Parathyroid adenoma (tissue), 2 donors: Measurements from ENCODE around the gene SLC35F3.
"Not testable (repeated sequence)": the region's sequence is repeated elsewhere in the genome, so short reads cannot be mapped to it uniquely, and the experiment has no call there.

Experiments used
- H2AFZ ChIP-seq: fragments of 300-600 bp; sonication (generic); one replicate; pipeline ENCODE4 v1.7.0; 2017; ENCODE audit warnings: antibody characterized with exemption, mild to moderate bottlenecking
- H3K27ac ChIP-seq: fragments of 300-600 bp; sonication (generic); one replicate; pipeline ENCODE4 v1.7.0; 2017
- H3K27me3 ChIP-seq: fragments of 300-600 bp; sonication (generic); one replicate; pipeline ENCODE4 v1.7.0; 2017; ENCODE audit warnings: low read length; ENCODE audit not compliant: control insufficient read depth, insufficient read depth
- H3K36me3 ChIP-seq: fragments of 300-600 bp; sonication (generic); one replicate; pipeline ENCODE4 v1.7.0; 2017; ENCODE audit warnings: low read length; ENCODE audit not compliant: control insufficient read depth, insufficient read depth
- H3K4me1 ChIP-seq: fragments of 300-600 bp; sonication (generic); one replicate; pipeline ENCODE4 v1.7.0; 2017; ENCODE audit warnings: control low read depth
- H3K4me2 ChIP-seq: fragments of 300-600 bp; sonication (generic); one replicate; pipeline ENCODE4 v1.7.0; 2017; ENCODE audit warnings: low read length
- H3K4me3 ChIP-seq: fragments of 300-600 bp; sonication (generic); one replicate; pipeline ENCODE4 v1.7.0; 2017; ENCODE audit warnings: low read depth, low read length
- H3K79me2 ChIP-seq: fragments of 300-600 bp; sonication (generic); one replicate; pipeline ENCODE4 v1.7.0; 2017; ENCODE audit warnings: control low read depth
- H3K9ac ChIP-seq: fragments of 300-600 bp; sonication (generic); one replicate; pipeline ENCODE4 v1.7.0; 2017; ENCODE audit warnings: mild to moderate bottlenecking
- H3K9me3 ChIP-seq: fragments of 300-600 bp; sonication (generic); one replicate; pipeline ENCODE4 v1.7.0; 2017; ENCODE audit warnings: low read length; ENCODE audit not compliant: control insufficient read depth
- CTCF ChIP-seq: fragments of 300-600 bp; sonication (generic); IDR thresholded peaks from one replicate; pipeline ENCODE4 v1.7.0; 2017; ENCODE audit warnings: antibody characterized with exemption, mild to moderate bottlenecking
- donor health status: primary hyperparathyroidism.

SLC35F3 gene

DNA sequence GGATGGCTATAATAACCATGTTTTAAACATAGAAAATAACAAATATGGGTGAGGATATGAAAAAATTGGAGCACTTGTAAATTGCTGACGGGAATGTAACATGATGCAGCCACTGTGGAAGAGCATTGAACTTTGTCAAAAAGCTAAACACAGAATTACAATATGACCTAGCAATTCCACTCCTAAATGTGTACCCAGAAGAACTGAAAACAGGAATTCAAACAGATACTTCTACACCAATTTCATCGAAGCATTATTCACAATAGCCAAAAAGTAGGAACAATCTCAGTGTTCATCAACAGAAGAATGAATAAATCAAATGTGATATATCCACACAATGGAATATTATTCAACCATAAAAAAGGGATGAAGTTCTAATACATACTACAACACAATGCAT is 436.1 kb downstream of the SLC35F3 start:
- Histone ChIP-seq H3K4me3 (no peak overlapping the region), H3K27me3 (no peaks in the 10 kb centered on the region), H3K4me1 (no peaks in the 10 kb centered on the region), H3K36me3 (no peaks in the 10 kb centered on the region), H3K27ac (no peak overlapping the region), H2AFZ (no peak overlapping the region), H3K79me2 (no peaks in the 10 kb centered on the region), H3K9me3 (no peaks in the 10 kb centered on the region), H3K4me2 (no peak overlapping the region), H3K9ac (no peak overlapping the region)
- no peak for TF ChIP-seq CTCF

GRCh38 chr1:234342774-234343173 is 438.3 kb downstream of the SLC35F3 start:
- H3K36me3 ChIP-seq = no peaks in the 10 kb centered on the region
- no peak for TF ChIP-seq CTCF
- no peaks in the 10 kb centered on the region for H3K79me2 ChIP-seq
- no peak overlapping the region for H2AFZ ChIP-seq
- no peak overlapping the region for H3K4me2 ChIP-seq
- no peaks in the 10 kb centered on the region for H3K27me3 ChIP-seq
- no peak overlapping the region for H3K27ac ChIP-seq
- no peaks in the 10 kb centered on the region for H3K9me3 ChIP-seq
- H3K4me1 ChIP-seq = no peaks in the 10 kb centered on the region
- H3K4me3 ChIP-seq = no peak overlapping the region
- no peak overlapping the region for H3K9ac ChIP-seq

- no peak for TF ChIP-seq CTCF
- Histone ChIP-seq H3K27me3 (no peaks in the 10 kb centered on the region), H3K4me1 (no peaks in the 10 kb centered on the region), H3K36me3 (no peaks in the 10 kb centered on the region), H2AFZ (no peak overlapping the region), H3K9me3 (no peaks in the 10 kb centered on the region), H3K4me2 (no peak overlapping the region), H3K79me2 (no peaks in the 10 kb centered on the region), H3K27ac (no peak overlapping the region), H3K9ac (no peak overlapping the region), H3K4me3 (no peak overlapping the region)
Measured at GRCh38 chr1:234345237-234345636, 440.8 kb downstream of the SLC35F3 start.

GRCh38 chr1:234348964-234349363 is 444.5 kb downstream of the SLC35F3 start:
- Histone ChIP-seq H3K9me3 (no peaks in the 10 kb centered on the region), H3K36me3 (no peaks in the 10 kb centered on the region), H3K4me1 (no peaks in the 10 kb centered on the region), H3K27me3 (no peaks in the 10 kb centered on the region), H3K27ac (no peak overlapping the region), H3K4me3 (no peak overlapping the region), H3K79me2 (no peaks in the 10 kb centered on the region), H3K9ac (no peak overlapping the region), H2AFZ (no peak overlapping the region), H3K4me2 (no peak overlapping the region)
- TF ChIP-seq CTCF = no peak

GRCh38 chr1:234355782-234356510 is 451.5 kb downstream of the SLC35F3 start:
- H3K9me3 ChIP-seq = no peaks in the 10 kb centered on the region
- H3K79me2 ChIP-seq = peaks cover 4% of the 10 kb centered on the region
- H3K9ac ChIP-seq = no peak overlapping the region
- H3K4me2 ChIP-seq = no peak overlapping the region
- no peaks in the 10 kb centered on the region for H3K36me3 ChIP-seq
- no peaks in the 10 kb centered on the region for H3K4me1 ChIP-seq
- H3K27ac ChIP-seq = no peak overlapping the region
- peak overlapping the region; percentile 80 for H2AFZ ChIP-seq
- no peak for TF ChIP-seq CTCF
- no peaks in the 10 kb centered on the region for H3K27me3 ChIP-seq
- no peak overlapping the region for H3K4me3 ChIP-seq

- H2AFZ ChIP-seq = peak overlapping the region; percentile 80
- H3K27me3 ChIP-seq, H3K79me2 ChIP-seq, H3K4me3 ChIP-seq, H3K4me1 ChIP-seq, H3K9me3 ChIP-seq, H3K36me3 ChIP-seq, H3K4me2 ChIP-seq, H3K9ac ChIP-seq: not testable (repeated sequence)
- H3K27ac ChIP-seq = peak overlapping the region; percentile 55
Measured at GRCh38 chr1:234356615-234357269, 452.3 kb downstream of the SLC35F3 start.
